GM06990 (cell line): ENCODE data around the gene TTC39C.

ENCODE experiments used
- DNase-seq: peaks from one replicate; pipeline ENCODE4 v3.0.0-alpha.2; 2011; ENCODE audit not compliant: insufficient read length; ENCODE audit errors: extremely low read depth
- H3K27me3 ChIP-seq: replicated peaks from 2 replicates; pipeline ENCODE4 v1.6.0; 2011; ENCODE audit warnings: low read length; ENCODE audit not compliant: control insufficient read depth, insufficient read depth
- H3K36me3 ChIP-seq: 2 replicates; pipeline ENCODE4 v1.5.1; 2011; ENCODE audit warnings: low read length; ENCODE audit not compliant: control insufficient read depth, insufficient read depth
- H3K4me3 ChIP-seq: replicated peaks from 2 replicates; pipeline ENCODE4 v1.5.1; 2011; ENCODE audit warnings: low read depth, mild to moderate bottlenecking, control low read depth, low read length
- CTCF ChIP-seq: IDR thresholded peaks from 2 replicates; pipeline ENCODE4 v1.5.1; 2011; ENCODE audit warnings: low read length, control low read depth, mild to moderate bottlenecking, inconsistent platforms; ENCODE audit not compliant: insufficient read depth, poor library complexity, severe bottlenecking

TTC39C gene

GRCh38 chr18:24126155-24126961, 111.8 kb downstream of the TTC39C start:
- no peaks in the 10 kb centered on the region for H3K27me3 ChIP-seq
- TF ChIP-seq CTCF, result no peak
- no peak for DNase-seq
- no peaks in the 10 kb centered on the region; the same call in none of the 2 replicates for H3K36me3 ChIP-seq
- H3K4me3 ChIP-seq, result no peak overlapping the region

DNA sequence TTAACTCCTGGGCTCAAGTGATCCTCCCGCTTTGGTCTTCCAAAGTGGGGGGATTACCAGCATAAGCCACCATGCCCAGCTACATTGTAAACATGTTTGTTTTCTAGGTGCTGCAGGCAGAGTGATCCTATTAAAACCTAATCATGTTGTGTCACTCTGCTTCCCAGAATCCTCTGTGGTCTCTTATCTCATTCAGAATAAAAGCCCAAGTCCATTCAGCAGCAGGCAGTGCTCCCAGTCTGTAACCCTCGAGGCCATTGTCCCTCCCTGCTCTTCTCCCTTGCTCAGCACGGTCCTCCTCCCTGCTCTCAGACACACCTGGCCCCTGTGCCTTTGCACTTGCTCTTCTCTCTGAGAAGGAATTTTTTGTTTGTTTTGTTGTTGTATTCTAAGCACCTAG, 113.2 kb downstream of the TTC39C start:
- Histone ChIP-seq H3K4me3 (no peak overlapping the region), H3K36me3 (no peaks in the 10 kb centered on the region; the same call in none of the 2 replicates), H3K27me3 (no peaks in the 10 kb centered on the region)
- no peak for TF ChIP-seq CTCF
- DNase-seq, result no peak

DNA sequence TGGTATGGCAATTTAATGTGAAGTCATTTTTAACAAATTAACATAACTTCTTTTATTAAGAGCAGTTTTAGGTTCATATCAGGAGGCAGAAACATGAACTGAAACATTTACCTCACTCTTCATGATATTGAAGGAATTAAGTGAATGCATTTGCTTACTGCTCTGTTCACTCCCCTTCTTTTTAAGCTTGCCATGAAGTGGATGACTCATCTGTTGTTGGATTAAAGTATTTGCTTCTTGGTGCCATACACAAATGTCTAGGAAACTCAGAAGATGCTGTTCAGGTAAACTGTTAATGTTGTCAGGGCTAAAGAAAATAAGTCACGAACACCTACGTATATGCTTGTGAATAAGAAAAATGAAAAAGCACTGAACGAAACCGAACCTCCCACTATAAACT, 114.1 kb downstream of the TTC39C start:
- no peak for DNase-seq
- Histone ChIP-seq H3K4me3 (no peak overlapping the region), H3K27me3 (no peaks in the 10 kb centered on the region), H3K36me3 (no peaks in the 10 kb centered on the region; the same call in none of the 2 replicates)
- TF ChIP-seq CTCF, result no peak

DNA sequence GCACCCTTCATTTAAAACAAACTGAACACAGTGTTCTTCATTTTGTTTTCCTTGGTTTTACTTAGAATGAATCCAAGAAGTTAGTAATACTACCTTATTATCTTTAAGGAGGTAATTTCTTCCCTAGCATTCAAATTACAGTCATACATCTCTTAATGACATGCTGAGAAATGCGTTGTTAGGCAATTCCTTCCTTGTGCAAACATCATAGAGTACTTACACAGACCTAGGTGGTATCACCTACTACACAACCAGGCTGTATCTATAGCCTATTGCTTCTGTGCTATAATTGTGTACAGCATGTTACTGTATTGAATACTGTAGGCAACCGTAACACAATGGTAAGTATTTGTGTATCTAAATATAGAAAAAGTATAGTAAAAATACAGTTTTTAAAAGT, 115.9 kb downstream of the TTC39C start:
- no peak for DNase-seq
- no peaks in the 10 kb centered on the region; the same call in none of the 2 replicates for H3K36me3 ChIP-seq
- TF ChIP-seq CTCF, result no peak
- H3K4me3 ChIP-seq, result no peak overlapping the region
- H3K27me3 ChIP-seq, result no peaks in the 10 kb centered on the region

DNA sequence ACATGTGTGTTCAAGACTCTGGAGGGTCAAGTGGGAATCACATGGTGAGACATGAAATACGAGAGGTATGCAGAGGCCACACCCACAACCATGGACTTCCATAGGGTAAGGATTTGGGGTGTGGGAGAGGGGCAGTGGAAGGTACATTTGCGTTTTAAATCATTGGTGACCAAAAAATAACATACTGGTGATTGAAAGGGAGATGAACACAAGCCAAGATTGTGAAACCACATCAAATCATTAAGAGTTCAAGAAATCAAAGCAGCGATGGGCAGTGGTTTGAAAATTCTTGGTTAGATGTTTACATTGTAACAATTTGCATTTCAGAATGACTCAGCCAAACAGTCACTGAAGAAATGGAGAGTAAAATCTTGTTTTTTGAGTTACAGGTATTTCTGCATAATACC, 122.4 kb downstream of the TTC39C start:
- DNase-seq, result no peak
- no peak for TF ChIP-seq CTCF
- Histone ChIP-seq H3K27me3 (no peaks in the 10 kb centered on the region), H3K4me3 (no peak overlapping the region), H3K36me3 (no peaks in the 10 kb centered on the region; the same call in 1 of the 2 replicates)
